Activated B cell treated with CpG ODN at 0.5 μM for 24 hours (primary cell): ENCODE measurements around the gene C1orf116. TPM values are rescaled to one million over a fixed set of nuclear protein-coding genes. Genes with fewer than 3 reads are reported as not detected.

Experiments used
- ATAC-seq: fragments of 200-7000 bp; cut with Tn5 transposase; one replicate; pipeline ENCODE4 v1.10.0; 2021; ENCODE audit warnings: low read depth, mild to moderate bottlenecking, moderate library complexity
- CTCF ChIA-PET: fragments of 350-600 bp; sonication (Branson Sonifier 250); formaldehyde crosslinking; loops from one replicate; lab custom pipeline; 2021; ENCODE audit warnings: antibody characterized with exemption; lab: Charles Lee
- POLR2A ChIA-PET: fragments of 350-600 bp; sonication (Branson Sonifier 250); formaldehyde crosslinking; loops from one replicate; lab custom pipeline; 2021; ENCODE audit warnings: antibody characterized with exemption; lab: Charles Lee
- DNase-seq: peaks from one replicate; pipeline ENCODE4 v3.0.0; 2022
- H3K27ac Mint-ChIP-seq: one replicate; pipeline ENCODE4 v1.8.0; 2020; ENCODE audit warnings: mixed read lengths
- H3K27me3 Mint-ChIP-seq: one replicate; pipeline ENCODE4 v1.8.0; 2021; ENCODE audit warnings: mixed read lengths
- H3K36me3 Mint-ChIP-seq: one replicate; pipeline ENCODE4 v1.8.0; 2021; ENCODE audit warnings: low read depth, mixed read lengths
- H3K4me1 Mint-ChIP-seq: one replicate; pipeline ENCODE4 v1.8.0; 2021; ENCODE audit warnings: mixed read lengths
- H3K4me3 Mint-ChIP-seq: one replicate; pipeline ENCODE4 v1.8.0; 2020; ENCODE audit warnings: mild to moderate bottlenecking, mixed read lengths
- H3K9me3 Mint-ChIP-seq: one replicate; pipeline ENCODE4 v1.8.0; 2020; ENCODE audit warnings: mixed read lengths
- CTCF ChIP-seq: fragments of 200-600 bp; IDR thresholded peaks from one replicate; pipeline ENCODE4 v1.8.0; 2022; ENCODE audit warnings: antibody characterized with exemption, mild to moderate bottlenecking
- intact Hi-C: fragments of 100-400 bp; cut with micrococcal nuclease; formaldehyde crosslinking; loops from one replicate; pipeline ENCODE4 v1.15.1; 2024
- total RNA-seq: library from RNA; stranded (reverse); gene quantifications from 2 replicates; pipeline ENCODE4 v1.2.3, GENCODE V29; 2022

Gene C1orf116
- total RNA-seq, 1 donor from 2014 or later: 0.09 TPM

- DNase-seq: no peak
- no peak for ATAC-seq
- Mint-ChIP-seq H3K27ac (no peak overlapping the region), H3K36me3 (no peaks in the 10 kb centered on the region), H3K4me3 (no peak overlapping the region), H3K4me1 (no peaks in the 10 kb centered on the region), H3K27me3 (peaks cover 41% of the 10 kb centered on the region), H3K9me3 (no peaks in the 10 kb centered on the region)
- intact Hi-C loops: no loop called here
- TF ChIP-seq CTCF: no peak
- POLR2A ChIA-PET: no interaction called here
- CTCF ChIA-PET: interaction anchor here (0.8 kb wide), 1 partner anchor 24 kb away, joined by 3 read pairs; no protein-coding TSS in a partner anchor
Measured at GRCh38 chr1:207029701-207030521, 2.6 kb downstream of the C1orf116 start.

- Mint-ChIP-seq H3K27ac (no peak overlapping the region), H3K4me3 (no peak overlapping the region), H3K27me3 (peaks cover 46% of the 10 kb centered on the region)
Measured at GRCh38 chr1:207028884-207029650, 3.5 kb downstream of the C1orf116 start.

GRCh38 chr1:207027921-207028320 lies 4.6 kb downstream of the C1orf116 start:
- intact Hi-C loops: no loop called here
- ChIA-PET CTCF (no interaction called here), POLR2A (no interaction called here)
- no peak for TF ChIP-seq CTCF
- H3K9me3 Mint-ChIP-seq: no peaks in the 10 kb centered on the region
- DNase-seq: no peak
- peaks cover 48% of the 10 kb centered on the region for H3K27me3 Mint-ChIP-seq
- H3K36me3 Mint-ChIP-seq: no peaks in the 10 kb centered on the region
- ATAC-seq: no peak
- H3K27ac Mint-ChIP-seq: no peak overlapping the region
- H3K4me3 Mint-ChIP-seq: no peak overlapping the region
- no peaks in the 10 kb centered on the region for H3K4me1 Mint-ChIP-seq

More at GRCh38 chr1:207028884-207029650, 3.5 kb downstream of the C1orf116 start:
- no peaks in the 10 kb centered on the region for H3K4me1 Mint-ChIP-seq
- ChIA-PET POLR2A (no interaction called here), CTCF (interaction anchor here (0.8 kb wide), 1 partner anchor 23 kb away, joined by 3 read pairs; no protein-coding TSS in a partner anchor)
- no peak for TF ChIP-seq CTCF
- H3K36me3 Mint-ChIP-seq: no peaks in the 10 kb centered on the region
- no peaks in the 10 kb centered on the region for H3K9me3 Mint-ChIP-seq
- ATAC-seq (no peak), DNase-seq (no peak)
- intact Hi-C loops: no loop called here

- ChIA-PET POLR2A (no interaction called here), CTCF (no interaction called here)
- TF ChIP-seq CTCF: no peak
- H3K4me1 Mint-ChIP-seq: no peaks in the 10 kb centered on the region
- H3K27ac Mint-ChIP-seq: no peak overlapping the region
- ATAC-seq (no peak), DNase-seq (no peak)
- peaks cover 48% of the 10 kb centered on the region for H3K27me3 Mint-ChIP-seq
- intact Hi-C loops: no loop called here
- H3K4me3 Mint-ChIP-seq: no peak overlapping the region
- H3K9me3 Mint-ChIP-seq: no peaks in the 10 kb centered on the region
- no peaks in the 10 kb centered on the region for H3K36me3 Mint-ChIP-seq
Measured at GRCh38 chr1:207027206-207027777, 5.3 kb downstream of the C1orf116 start.

- ChIA-PET POLR2A (no interaction called here), CTCF (no interaction called here)
- Mint-ChIP-seq H3K4me3 (no peak overlapping the region), H3K9me3 (no peaks in the 10 kb centered on the region), H3K27ac (no peak overlapping the region), H3K4me1 (no peaks in the 10 kb centered on the region), H3K27me3 (peaks cover 41% of the 10 kb centered on the region), H3K36me3 (no peaks in the 10 kb centered on the region)
- DNase-seq (no peak), ATAC-seq (no peak)
- TF ChIP-seq CTCF: no peak
- intact Hi-C loops: no loop called here
Measured at GRCh38 chr1:207026104-207026534, 6.4 kb downstream of the C1orf116 start.
